H1 (cell line): ENCODE data around the gene NENF. TPM values are rescaled to one million over a fixed set of nuclear protein-coding genes. Genes with fewer than 3 reads are reported as not detected.

Source experiments
- CTCF ChIA-PET: fragments of 300-600 bp; sonication (Branson Sonifier 250); formaldehyde crosslinking; loops from one replicate; lab custom pipeline; 2021; ENCODE audit not compliant: partially characterized antibody; lab: Charles Lee
- POLR2A ChIA-PET: fragments of 300-600 bp; sonication (Branson Sonifier 250); formaldehyde crosslinking; loops from one replicate; lab custom pipeline; 2021; ENCODE audit warnings: inconsistent platforms; ENCODE audit not compliant: partially characterized antibody; lab: Charles Lee
- DNase-seq, 2 experiments: peaks; one replicate each; pipeline versions ENCODE4 v3.0.0 to v3.0.0-alpha.2; 2010 to 2022; ENCODE audit warnings: low spot score in 2 of 2, low read depth in 1 of 2, mixed read lengths in 1 of 2
- FAIRE-seq: peaks from 2 replicates; lab custom pipeline; 2011; peaks lifted over from hg19 to GRCh38; lab: Jason Lieb, UNC
- H2AFZ ChIP-seq: 2 replicates; pipeline ENCODE4 v1.8.1; 2012; ENCODE audit warnings: low read length, inconsistent platforms
- H2AK5ac ChIP-seq: 2 replicates; pipeline ENCODE4 v1.6.1; 2013; ENCODE audit warnings: low read depth, low read length
- H2BK120ac ChIP-seq: replicated peaks from 2 replicates; pipeline ENCODE3; 2013; ENCODE audit warnings: low read depth, low read length, inconsistent platforms
- H2BK12ac ChIP-seq: 2 replicates; pipeline ENCODE4 v1.6.1; 2013; ENCODE audit warnings: low read depth, low read length
- H2BK15ac ChIP-seq: 2 replicates; pipeline ENCODE4 v1.6.1; 2013; ENCODE audit warnings: low read length
- H2BK20ac ChIP-seq: 2 replicates; pipeline ENCODE4 v1.6.1; 2013; ENCODE audit warnings: low read length
- H2BK5ac ChIP-seq: 2 replicates; pipeline ENCODE4 v1.6.1; 2013; ENCODE audit warnings: low read depth, low read length
- H3K14ac ChIP-seq: 2 replicates; pipeline ENCODE4 v1.6.1; 2013; ENCODE audit warnings: inconsistent platforms; ENCODE audit not compliant: insufficient read length
- H3K18ac ChIP-seq: 2 replicates; pipeline ENCODE4 v1.6.1; 2013; ENCODE audit warnings: low read length; ENCODE audit errors: extremely low read depth
- H3K23ac ChIP-seq: 2 replicates; pipeline ENCODE4 v1.6.1; 2013; ENCODE audit warnings: inconsistent platforms; ENCODE audit not compliant: insufficient read length
- H3K23me2 ChIP-seq: 2 replicates; pipeline ENCODE4 v1.6.1; 2013; ENCODE audit warnings: low read depth, low read length
- H3K27ac ChIP-seq: 2 replicates; pipeline ENCODE4 v1.6.1; 2011; ENCODE audit warnings: low read depth, low read length, inconsistent platforms
- H3K27me3 ChIP-seq, 4 experiments: replicated peaks in 1 of 4; 1 replicate in 1 of 4; 2 replicates in 3 of 4; pipeline versions ENCODE4 v1.6.1 to v1.8.1; 2011 to 2013; ENCODE audit warnings: low read length in 3 of 4, mild to moderate bottlenecking in 3 of 4, inconsistent platforms in 2 of 4, mixed read lengths in 2 of 4, moderate library complexity in 1 of 4; ENCODE audit not compliant: control insufficient read depth in 3 of 4, insufficient read depth in 3 of 4; ENCODE audit errors: extremely low read depth in 1 of 4
- H3K36me3 ChIP-seq, 4 experiments: 2 replicates each; pipeline versions ENCODE4 v1.6.1 to v1.8.1; 2011 to 2013; ENCODE audit warnings: mild to moderate bottlenecking in 4 of 4, low read length in 3 of 4, moderate library complexity in 2 of 4, control low read depth in 1 of 4, inconsistent platforms in 1 of 4; ENCODE audit not compliant: insufficient read depth in 4 of 4, control insufficient read depth in 2 of 4
- H3K4ac ChIP-seq: replicated peaks from 2 replicates; pipeline ENCODE3; 2013; ENCODE audit warnings: low read length, low read depth, mixed read lengths, inconsistent platforms; ENCODE audit not compliant: insufficient read length
- H3K4me1 ChIP-seq, 4 experiments: replicated peaks in 1 of 4; 1 replicate in 1 of 4; 2 replicates in 3 of 4; pipeline versions ENCODE4 v1.6.1 to v1.8.1; 2011 to 2013; ENCODE audit warnings: low read length in 3 of 4, inconsistent platforms in 2 of 4, mixed read lengths in 1 of 4; ENCODE audit not compliant: insufficient read depth in 4 of 4, control insufficient read depth in 3 of 4
- H3K4me2 ChIP-seq, 2 experiments: 2 replicates each; pipeline versions ENCODE4 v1.6.1 to v1.8.1; 2011 to 2013; ENCODE audit warnings: low read depth in 2 of 2, low read length in 2 of 2, control low read depth in 1 of 2, inconsistent platforms in 1 of 2, mild to moderate bottlenecking in 1 of 2; ENCODE audit not compliant: insufficient read depth in 1 of 2
- H3K4me3 ChIP-seq, 4 experiments: fragments of 200-600, 300-600 bp in 1 of 4; sonication (generic), shearing (Covaris generic), sonication (Bioruptor Twin) in 1 of 4; 2 replicates each; pipeline versions ENCODE4 v1.5.1 to v1.8.1; 2011 to 2016; ENCODE audit warnings: low read length in 4 of 4, low read depth in 3 of 4, control low read depth in 2 of 4, inconsistent platforms in 2 of 4, mild to moderate bottlenecking in 2 of 4, mixed read lengths in 1 of 4, moderate library complexity in 1 of 4; ENCODE audit not compliant: insufficient read depth in 2 of 4; ENCODE audit errors: extremely low read depth in 1 of 4
- H3K56ac ChIP-seq: replicated peaks from 2 replicates; pipeline ENCODE3; 2013; ENCODE audit warnings: low read depth, mild to moderate bottlenecking, mixed read lengths, low read length, inconsistent platforms; ENCODE audit not compliant: insufficient read length
- H3K79me1 ChIP-seq: 2 replicates; pipeline ENCODE4 v1.6.1; 2013; ENCODE audit warnings: low read depth, low read length, control low read depth
- H3K79me2 ChIP-seq, 2 experiments: 2 replicates each; pipeline versions ENCODE4 v1.6.1 to v1.8.1; 2012 to 2013; ENCODE audit warnings: low read length in 2 of 2, mild to moderate bottlenecking in 2 of 2, inconsistent platforms in 1 of 2; ENCODE audit not compliant: insufficient read depth in 2 of 2, control insufficient read depth in 1 of 2
- H3K9ac ChIP-seq, 4 experiments: replicated peaks in 1 of 4; 1 replicate in 1 of 4; 2 replicates in 3 of 4; pipeline versions ENCODE4 v1.6.1 to v1.8.1; 2011 to 2013; ENCODE audit warnings: low read depth in 3 of 4, low read length in 3 of 4, control low read depth in 2 of 4, mild to moderate bottlenecking in 2 of 4, moderate library complexity in 2 of 4, inconsistent platforms in 1 of 4; ENCODE audit errors: extremely low read depth in 1 of 4
- H3K9me3 ChIP-seq, 2 experiments: 2 replicates each; pipeline versions ENCODE4 v1.6.1 to v1.8.1; 2012 to 2013; ENCODE audit warnings: mild to moderate bottlenecking in 2 of 2, moderate library complexity in 2 of 2, control low read depth in 1 of 2, inconsistent platforms in 1 of 2, low read depth in 1 of 2, low read length in 1 of 2, mixed read lengths in 1 of 2; ENCODE audit not compliant: insufficient read depth in 2 of 2
- H4K20me1 ChIP-seq, 2 experiments: replicated peaks in 1 of 2; 2 replicates each; pipeline versions ENCODE3 to v1.8.1; 2011 to 2013; ENCODE audit warnings: inconsistent platforms in 2 of 2, low read length in 2 of 2, mild to moderate bottlenecking in 1 of 2; ENCODE audit not compliant: insufficient read depth in 2 of 2, control insufficient read depth in 1 of 2
- H4K5ac ChIP-seq: 2 replicates; pipeline ENCODE4 v1.6.1; 2013; ENCODE audit warnings: low read length, low read depth, mixed read lengths, inconsistent platforms; ENCODE audit not compliant: insufficient read length
- H4K8ac ChIP-seq: 2 replicates; pipeline ENCODE4 v1.8.0; 2013; ENCODE audit warnings: mild to moderate bottlenecking, moderate library complexity, low read length, inconsistent platforms; ENCODE audit not compliant: insufficient read depth; ENCODE audit errors: extremely low read depth
- H4K91ac ChIP-seq: replicated peaks from 2 replicates; pipeline ENCODE3; 2013; ENCODE audit warnings: low read length, mixed read lengths, inconsistent platforms; ENCODE audit not compliant: insufficient read length
- ASH2L ChIP-seq: fragments of 200-600, 300-600 bp; sonication (generic); IDR thresholded peaks from one replicate; pipeline ENCODE4 v1.7.1; 2017; ENCODE audit warnings: low read length
- ATF2 ChIP-seq: IDR thresholded peaks from 2 replicates; pipeline ENCODE4 v1.6.1; 2012; ENCODE audit warnings: low read length, inconsistent platforms
- ATF3 ChIP-seq: IDR thresholded peaks from 2 replicates; pipeline ENCODE4 v1.6.1; 2011; ENCODE audit warnings: low read depth, mild to moderate bottlenecking, low read length; ENCODE audit not compliant: insufficient read depth
- CHD2 ChIP-seq: IDR thresholded peaks from 2 replicates; pipeline ENCODE4 v1.6.1; 2012; ENCODE audit warnings: low read length, improper control_type of control experiment
- CREB1 ChIP-seq: IDR thresholded peaks from 2 replicates; pipeline ENCODE4 v1.6.1; 2012; ENCODE audit warnings: inconsistent platforms
- GABPA ChIP-seq: IDR thresholded peaks from 2 replicates; pipeline ENCODE4 v1.6.1; 2011; ENCODE audit warnings: mild to moderate bottlenecking, low read length, moderate library complexity, borderline replicate concordance; ENCODE audit not compliant: insufficient read depth
- KDM1A ChIP-seq: fragments of 200-600, 300-600 bp; sonication (generic); IDR thresholded peaks from 2 replicates; pipeline ENCODE4 v1.7.1; 2016; ENCODE audit warnings: mild to moderate bottlenecking, low read length, borderline replicate concordance
- KDM5A ChIP-seq: fragments of 200-600 bp; IDR thresholded peaks from 2 replicates; pipeline ENCODE4 v1.7.1; 2012; ENCODE audit warnings: mild to moderate bottlenecking, low read length, inconsistent platforms, mixed read lengths
- NANOG ChIP-seq: IDR thresholded peaks from 2 replicates; pipeline ENCODE4 v1.6.1; 2011; ENCODE audit warnings: low read length, low read depth, mild to moderate bottlenecking, inconsistent platforms; ENCODE audit not compliant: insufficient read depth, poor library complexity, severe bottlenecking
- SIN3A ChIP-seq, 2 experiments: IDR thresholded peaks in 1 of 2; conservative IDR thresholded peaks in 1 of 2; 2 replicates each; pipeline ENCODE4 v1.6.1; 2011 to 2012; ENCODE audit warnings: low read length in 2 of 2, improper control_type of control experiment in 1 of 2, low read depth in 1 of 2, mild to moderate bottlenecking in 1 of 2
- SP1 ChIP-seq: IDR thresholded peaks from 2 replicates; pipeline ENCODE4 v1.6.1; 2011; ENCODE audit warnings: low read depth, low read length
- TAF1 ChIP-seq: IDR thresholded peaks from 2 replicates; pipeline ENCODE4 v1.6.1; 2011; ENCODE audit warnings: mild to moderate bottlenecking, low read depth, low read length
- WGBS, 2 experiments: shearing (Covaris generic) in 1 of 2; methylation state at CpG; one replicate each; pipeline versions ENCODE4 v1.1.6 to v1.1.7; 2013 to 2015; ENCODE audit warnings: low lambda C conversion rate in 2 of 2, mixed read lengths in 2 of 2, inconsistent platforms in 1 of 2, low coverage in 1 of 2, missing lambda C conversion rate in 1 of 2; ENCODE audit not compliant: insufficient replicate concordance in 2 of 2, insufficient coverage in 1 of 2, insufficient read length in 1 of 2; ENCODE audit errors: extremely low coverage in 1 of 2, missing lambda C conversion rate in 1 of 2; 5-methylcytosine and 5-hydroxymethylcytosine counted together
- polyA plus RNA-seq, 7 experiments: library from polyadenylated mRNA; depleted of rRNA in 3 of 7; stranded (reverse) in 5 of 7; unstranded in 2 of 7; fragments of >200 nt in 5 of 7; fragments of 200-250 nt in 2 of 7; gene quantifications; 1 replicate in 5 of 7; 2 replicates in 1 of 7; 4 replicates in 1 of 7; pipeline versions ENCODE4 v1.2.1 to v1.2.3, GENCODE V29; 2011 to 2013; ENCODE audit warnings: missing spikeins in 2 of 7, mixed read lengths in 2 of 7
- total RNA-seq: library from RNA; stranded (reverse); fragmentation: NEBNext Ultra II Directional; extraction: Animal tissue kit (Norgen Biotek cat#: 25700); gene quantifications from 2 replicates; pipeline ENCODE4 v1.2.1, GENCODE V29; 2021

NENF gene
- total and polyA plus RNA-seq, 2 of the 8 experiments (the other 6 are each of a cell fraction or from before 2014, with no cell fraction given): 27.0 to 28.0 TPM

- ChIA-PET POLR2A (interaction anchor here (0.9 to 1.7 kb wide), 4 partner anchors 10 to 154 kb away, joined by 3 to 10 read pairs (median 3); partner anchors contain the start of genes ATF3 and PACC1), CTCF (interaction anchor here (0.6 to 7.7 kb wide), 104 partner anchors 9 to 775 kb away, joined by 3 to 143 read pairs (median 5); partner anchors contain the start of genes BATF3, DTL, INTS7 and NENF)
- H2BK5ac ChIP-seq: no peak overlapping the region
- no peak overlapping the region for H2BK120ac ChIP-seq
- no peak overlapping the region for H2AK5ac ChIP-seq
- no peak overlapping the region for H2BK20ac ChIP-seq
- no peak overlapping the region for H3K14ac ChIP-seq
- H4K91ac ChIP-seq: no peak overlapping the region
- 0 out of 2 replicates have a peak overlapping the region, but pooled peaks have one; percentile 33 for H2BK12ac ChIP-seq
- no peaks in the 10 kb centered on the region for H3K9me3 ChIP-seq
- DNase-seq: no peak
- H3K27me3 ChIP-seq: no peaks in the 10 kb centered on the region
- 77% methylated on average over 2 of the region's 2 CpGs; no CpG with 5 or more reads in 1 of the 2 experiments for WGBS, 2 experiments
- H3K36me3 ChIP-seq: no peaks in the 10 kb centered on the region
- H2AFZ ChIP-seq: no peak overlapping the region; the same call in 1 of the 2 replicates
- no peaks in the 10 kb centered on the region for H3K23me2 ChIP-seq
- no peak overlapping the region for H3K18ac ChIP-seq
- no peak overlapping the region for H3K4me3 ChIP-seq
- H3K27ac ChIP-seq: no peak overlapping the region
- H3K79me2 ChIP-seq: no peaks in the 10 kb centered on the region
- no peak overlapping the region for H4K5ac ChIP-seq
- H3K4ac ChIP-seq: no peak overlapping the region
- H3K79me1 ChIP-seq: no peaks in the 10 kb centered on the region
- H3K4me2 ChIP-seq: no peak overlapping the region
- H3K23ac ChIP-seq: no peak overlapping the region
- no peak overlapping the region for H3K56ac ChIP-seq
- no peak overlapping the region for H2BK15ac ChIP-seq
- H4K8ac ChIP-seq: no peak overlapping the region
- H3K4me1 ChIP-seq: peaks cover 0 to 4% (median under 1%) of the 10 kb centered on the region in 4 experiments; a peak in 2 of 7 replicates
- no peaks in the 10 kb centered on the region for H4K20me1 ChIP-seq
- H3K9ac ChIP-seq: no peak overlapping the region; a peak in 1 of 7 replicates
- no peak for FAIRE-seq
- TF ChIP-seq ASH2L (no peak), KDM1A (no peak), SP1 (no peak), ATF2 (no peak), KDM5A (no peak), GABPA (no peak), SIN3A (conservative IDR thresholded peaks at IDR 0.05 in 1 of 2, IDR thresholded peaks at IDR 0.05 in 1 of 2; ENCODE audit: low read depth in 1 of 2, low read length in 2 of 2) (no peak), ATF3 (no peak), TAF1 (no peak), NANOG (no peak), CHD2 (no peak), CREB1 (no peak)
These were observed 22.7 kb downstream of the NENF start for GRCh38 chr1:212455401-212455800.
